Measurements from ENCODE around the gene MPV17L2.
A peak's percentile ranks its signal among the peaks of the same experiment; 100 is the strongest.

DNA sequence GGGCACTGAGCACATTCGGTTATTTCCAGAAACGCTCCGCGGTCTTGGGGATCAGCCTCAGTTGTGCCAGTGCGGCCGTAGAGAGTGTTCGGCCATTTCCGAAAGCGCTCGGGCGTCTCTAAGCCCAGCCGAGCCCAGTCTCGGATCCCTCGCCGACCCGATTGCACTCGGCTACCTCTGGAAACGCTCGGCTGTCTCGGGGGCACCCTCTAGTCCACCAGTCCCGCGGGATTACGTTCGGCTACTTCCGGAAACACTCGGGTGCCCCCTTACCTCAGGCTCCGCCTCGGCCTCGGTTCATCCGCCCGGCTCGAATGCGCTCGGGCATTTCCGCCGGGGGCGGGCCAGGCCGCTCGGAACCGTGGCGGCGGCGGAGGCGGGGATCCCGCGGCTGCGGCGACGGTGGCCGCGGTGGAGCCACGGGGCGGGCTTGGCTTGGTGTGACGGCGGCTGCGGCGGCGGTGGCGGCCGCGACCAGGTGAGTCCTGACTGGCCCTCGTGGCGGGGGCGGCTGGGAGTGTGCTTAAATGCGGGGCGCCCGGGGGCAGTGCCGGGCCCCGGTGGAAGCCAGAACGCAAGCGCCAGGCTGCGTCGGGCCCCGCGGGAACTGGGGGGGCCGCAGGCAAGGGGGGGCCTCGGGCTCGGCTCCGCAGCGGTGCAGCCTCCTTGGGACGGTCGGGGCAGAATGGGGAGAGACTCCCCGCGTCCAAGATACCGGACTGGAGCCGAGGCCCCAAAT, 40.0 kb upstream of the MPV17L2 start, which contains the start of gene PIK3R2:
- TF ChIP-seq, protein P1, sequence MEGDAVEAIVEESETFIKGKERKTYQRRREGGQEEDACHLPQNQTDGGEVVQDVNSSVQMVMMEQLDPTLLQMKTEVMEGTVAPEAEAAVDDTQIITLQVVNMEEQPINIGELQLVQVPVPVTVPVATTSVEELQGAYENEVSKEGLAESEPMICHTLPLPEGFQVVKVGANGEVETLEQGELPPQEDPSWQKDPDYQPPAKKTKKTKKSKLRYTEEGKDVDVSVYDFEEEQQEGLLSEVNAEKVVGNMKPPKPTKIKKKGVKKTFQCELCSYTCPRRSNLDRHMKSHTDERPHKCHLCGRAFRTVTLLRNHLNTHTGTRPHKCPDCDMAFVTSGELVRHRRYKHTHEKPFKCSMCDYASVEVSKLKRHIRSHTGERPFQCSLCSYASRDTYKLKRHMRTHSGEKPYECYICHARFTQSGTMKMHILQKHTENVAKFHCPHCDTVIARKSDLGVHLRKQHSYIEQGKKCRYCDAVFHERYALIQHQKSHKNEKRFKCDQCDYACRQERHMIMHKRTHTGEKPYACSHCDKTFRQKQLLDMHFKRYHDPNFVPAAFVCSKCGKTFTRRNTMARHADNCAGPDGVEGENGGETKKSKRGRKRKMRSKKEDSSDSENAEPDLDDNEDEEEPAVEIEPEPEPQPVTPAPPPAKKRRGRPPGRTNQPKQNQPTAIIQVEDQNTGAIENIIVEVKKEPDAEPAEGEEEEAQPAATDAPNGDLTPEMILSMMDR (IDR thresholded peaks at IDR 0.05) = peak in 1 of 3 experiments; percentile 6
- no peak for TF ChIP-seq POLR2A (IDR thresholded peaks at IDR 0.05)

Data from testis (tissue), 2 donors.